Mesendoderm (in vitro differentiated cells): ENCODE data around the gene RGS13.

Experiments used
- DNase-seq: peaks from one replicate; pipeline ENCODE4 v3.0.0; 2013
- H2AK5ac ChIP-seq: 2 replicates; pipeline ENCODE4 v1.6.1; 2013; ENCODE audit warnings: low read length, inconsistent platforms
- H2BK120ac ChIP-seq: 2 replicates; pipeline ENCODE4 v1.6.1; 2013; ENCODE audit warnings: low read depth, mild to moderate bottlenecking, low read length, moderate library complexity, mixed read lengths
- H2BK15ac ChIP-seq: replicated peaks from 2 replicates; pipeline ENCODE4 v1.6.1; 2013; ENCODE audit warnings: low read depth, mild to moderate bottlenecking, moderate library complexity
- H2BK5ac ChIP-seq: 2 replicates; pipeline ENCODE4 v1.6.1; 2013; ENCODE audit warnings: low read length, inconsistent platforms
- H3K18ac ChIP-seq: 2 replicates; pipeline ENCODE4 v1.6.1; 2013; ENCODE audit warnings: mild to moderate bottlenecking, low read length, mixed read lengths
- H3K23ac ChIP-seq: one replicate; pipeline ENCODE4 v1.6.1; 2013; ENCODE audit warnings: low read length
- H3K27ac ChIP-seq: 2 replicates; pipeline ENCODE4 v1.5.1; 2013; ENCODE audit warnings: low read depth, mild to moderate bottlenecking, inconsistent platforms, low read length, moderate library complexity
- H3K27me3 ChIP-seq: 2 replicates; pipeline ENCODE4 v1.6.1; 2013; ENCODE audit warnings: low read length, control low read depth, mild to moderate bottlenecking, inconsistent platforms; ENCODE audit not compliant: insufficient read depth, poor library complexity
- H3K36me3 ChIP-seq: 2 replicates; pipeline ENCODE4 v1.6.1; 2013; ENCODE audit warnings: low read length, inconsistent platforms; ENCODE audit not compliant: control insufficient read depth, insufficient read depth
- H3K4ac ChIP-seq: one replicate; pipeline ENCODE4 v1.6.1; 2013; ENCODE audit warnings: low read depth, mild to moderate bottlenecking, low read length, moderate library complexity
- H3K4me1 ChIP-seq: 2 replicates; pipeline ENCODE4 v1.6.1; 2013; ENCODE audit warnings: low read depth, low read length, inconsistent platforms; ENCODE audit not compliant: control insufficient read depth
- H3K4me2 ChIP-seq: 2 replicates; pipeline ENCODE4 v1.6.1; 2013; ENCODE audit warnings: low read length
- H3K4me3 ChIP-seq: 2 replicates; pipeline ENCODE4 v1.5.1; 2013; ENCODE audit warnings: mild to moderate bottlenecking, low read length
- H3K56ac ChIP-seq: one replicate; pipeline ENCODE4 v1.6.1; 2013; ENCODE audit warnings: low read length
- H3K79me1 ChIP-seq: 2 replicates; pipeline ENCODE4 v1.6.1; 2013; ENCODE audit warnings: low read length, inconsistent platforms
- H3K79me2 ChIP-seq: 2 replicates; pipeline ENCODE4 v1.6.1; 2013; ENCODE audit warnings: mild to moderate bottlenecking, low read length; ENCODE audit not compliant: control insufficient read depth, insufficient read depth
- H3K9ac ChIP-seq: 2 replicates; pipeline ENCODE4 v1.6.1; 2013; ENCODE audit warnings: low read length, inconsistent platforms
- H4K5ac ChIP-seq: one replicate; pipeline ENCODE4 v1.6.1; 2013; ENCODE audit warnings: low read length
- H4K8ac ChIP-seq: one replicate; pipeline ENCODE4 v1.6.1; 2013; ENCODE audit warnings: low read depth, mild to moderate bottlenecking, control low read depth, low read length, moderate library complexity
- WGBS: extraction: QIAGEN DNeasy Blood & Tissue Kit; methylation state at CpG from one replicate; pipeline ENCODE4 v1.1.7; 2013; ENCODE audit warnings: low lambda C conversion rate, missing lambda C conversion rate; ENCODE audit not compliant: insufficient coverage; ENCODE audit errors: extremely low coverage; 5-methylcytosine and 5-hydroxymethylcytosine counted together

Gene RGS13

DNA sequence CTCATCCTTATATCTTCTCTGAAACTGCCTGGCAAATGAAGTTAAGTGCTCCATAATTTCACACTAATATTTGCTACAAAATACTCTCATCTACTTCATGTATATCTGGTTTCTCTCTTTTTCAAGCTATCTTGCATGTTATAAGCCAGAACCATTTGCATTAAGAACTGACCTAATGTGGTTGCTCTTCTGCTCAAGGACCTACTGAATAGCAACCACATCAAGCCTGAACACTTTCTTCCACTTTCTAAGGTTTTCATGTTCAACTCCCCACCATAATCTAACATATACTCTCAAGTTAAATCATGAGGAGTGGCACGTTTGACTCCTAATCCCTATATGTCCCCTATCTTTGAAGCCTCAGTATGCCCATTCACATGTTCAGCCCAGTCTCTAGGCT, 33.2 kb upstream of the RGS13 start:
- Histone ChIP-seq H3K27ac (no peak overlapping the region), H3K23ac (no peak overlapping the region), H3K4me1 (no peaks in the 10 kb centered on the region), H2BK5ac (no peak overlapping the region), H3K4me3 (no peak overlapping the region), H3K18ac (no peak overlapping the region), H2BK15ac (no peak overlapping the region), H3K79me1 (no peaks in the 10 kb centered on the region), H3K4me2 (no peak overlapping the region), H3K56ac (no peak overlapping the region), H3K36me3 (no peaks in the 10 kb centered on the region), H2BK120ac (no peak overlapping the region), H4K8ac (no peak overlapping the region), H3K27me3 (no peaks in the 10 kb centered on the region), H4K5ac (no peak overlapping the region), H3K9ac (no peak overlapping the region), H3K79me2 (no peaks in the 10 kb centered on the region), H2AK5ac (no peak overlapping the region), H3K4ac (no peak overlapping the region)
- WGBS: no CpG with 5 or more reads among the region's 1 CpG
- DNase-seq: no peak

- no peaks in the 10 kb centered on the region for H3K79me1 ChIP-seq
- H3K4ac ChIP-seq: no peak overlapping the region
- H3K56ac ChIP-seq: no peak overlapping the region
- H3K79me2 ChIP-seq: no peaks in the 10 kb centered on the region
- H3K27ac ChIP-seq: no peak overlapping the region
- H2BK120ac ChIP-seq: no peak overlapping the region
- no peak overlapping the region for H3K4me2 ChIP-seq
- H2AK5ac ChIP-seq: no peak overlapping the region
- no CpG with 5 or more reads among the region's 3 CpGs for WGBS
- no peaks in the 10 kb centered on the region for H3K4me1 ChIP-seq
- H3K36me3 ChIP-seq: no peaks in the 10 kb centered on the region
- H4K8ac ChIP-seq: no peak overlapping the region
- H3K27me3 ChIP-seq: no peaks in the 10 kb centered on the region
- no peak overlapping the region for H3K18ac ChIP-seq
- no peak overlapping the region for H2BK15ac ChIP-seq
- H4K5ac ChIP-seq: no peak overlapping the region
- H3K9ac ChIP-seq: no peak overlapping the region
- no peak overlapping the region for H2BK5ac ChIP-seq
- H3K23ac ChIP-seq: no peak overlapping the region
- H3K4me3 ChIP-seq: no peak overlapping the region
- no peak for DNase-seq
Observed at GRCh38 chr1:192603218-192603787, 32.6 kb upstream of the RGS13 start.

DNA sequence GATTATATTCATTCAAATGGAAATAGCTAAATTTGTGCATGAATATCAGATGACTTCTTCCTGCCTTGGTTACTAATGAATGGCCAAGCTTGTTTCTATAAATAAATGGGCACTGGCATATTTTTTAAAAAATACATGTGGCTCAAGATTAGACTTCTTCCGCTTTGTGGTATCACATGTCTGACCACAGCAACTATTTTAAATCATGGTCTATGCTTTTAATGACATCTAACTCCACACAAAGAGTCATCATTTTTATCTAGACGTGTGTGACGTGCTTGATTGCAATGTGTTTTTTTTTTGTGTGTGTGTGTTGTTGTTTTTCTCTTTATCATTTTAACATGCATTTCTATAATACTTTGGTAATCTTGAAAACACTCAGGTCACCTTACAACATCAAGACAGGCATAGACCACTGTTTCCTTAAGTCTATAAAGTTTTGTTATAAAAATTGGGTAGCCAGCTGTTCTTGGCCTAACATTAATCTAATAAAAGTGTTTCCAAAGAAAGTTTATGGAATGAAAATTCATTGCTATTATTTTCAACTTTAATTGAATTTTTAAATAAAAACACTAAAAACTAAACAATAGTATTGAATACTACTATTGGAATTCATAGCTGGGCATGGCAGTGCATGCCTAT, 30.8 kb upstream of the RGS13 start:
- H3K4me3 ChIP-seq: no peak overlapping the region
- H2AK5ac ChIP-seq: no peak overlapping the region
- H3K9ac ChIP-seq: no peak overlapping the region
- no peak overlapping the region for H2BK15ac ChIP-seq
- no peaks in the 10 kb centered on the region for H3K27me3 ChIP-seq
- H3K56ac ChIP-seq: no peak overlapping the region
- H3K4me1 ChIP-seq: no peaks in the 10 kb centered on the region
- no peaks in the 10 kb centered on the region for H3K79me2 ChIP-seq
- H3K4me2 ChIP-seq: no peak overlapping the region
- H3K4ac ChIP-seq: no peak overlapping the region
- no peaks in the 10 kb centered on the region for H3K36me3 ChIP-seq
- no peak overlapping the region for H2BK120ac ChIP-seq
- no peak overlapping the region for H3K18ac ChIP-seq
- no peaks in the 10 kb centered on the region for H3K79me1 ChIP-seq
- no peak for DNase-seq
- WGBS: no CpG with 5 or more reads among the region's 3 CpGs
- no peak overlapping the region for H3K27ac ChIP-seq
- no peak overlapping the region for H2BK5ac ChIP-seq
- H3K23ac ChIP-seq: no peak overlapping the region
- no peak overlapping the region for H4K5ac ChIP-seq
- H4K8ac ChIP-seq: no peak overlapping the region

- Histone ChIP-seq H4K8ac (no peak overlapping the region), H3K9ac (no peak overlapping the region), H3K4me2 (no peak overlapping the region), H3K36me3 (no peaks in the 10 kb centered on the region), H3K4me3 (no peak overlapping the region), H3K4me1 (no peaks in the 10 kb centered on the region), H2BK5ac (no peak overlapping the region), H3K23ac (no peak overlapping the region), H2BK15ac (no peak overlapping the region), H4K5ac (no peak overlapping the region), H2BK120ac (no peak overlapping the region), H3K27ac (no peak overlapping the region), H3K56ac (no peak overlapping the region), H3K18ac (no peak overlapping the region), H3K79me2 (no peaks in the 10 kb centered on the region), H3K79me1 (no peaks in the 10 kb centered on the region), H3K27me3 (no peaks in the 10 kb centered on the region), H3K4ac (no peak overlapping the region), H2AK5ac (no peak overlapping the region)
- no peak for DNase-seq
- 100% methylated on average over 1 of the region's 2 CpGs for WGBS
Observed at GRCh38 chr1:192608671-192609070, 27.3 kb upstream of the RGS13 start.

GRCh38 chr1:192609110-192610079, 26.6 kb upstream of the RGS13 start:
- Histone ChIP-seq H3K36me3 (no peaks in the 10 kb centered on the region), H2BK5ac (no peak overlapping the region), H3K4ac (no peak overlapping the region), H2BK120ac (no peak overlapping the region), H3K79me2 (no peaks in the 10 kb centered on the region), H3K79me1 (no peaks in the 10 kb centered on the region), H3K27ac (no peak overlapping the region), H4K8ac (no peak overlapping the region), H3K9ac (no peak overlapping the region), H3K4me1 (no peaks in the 10 kb centered on the region), H3K23ac (no peak overlapping the region), H3K27me3 (no peaks in the 10 kb centered on the region), H2AK5ac (no peak overlapping the region), H3K56ac (no peak overlapping the region), H3K4me3 (no peak overlapping the region), H3K18ac (no peak overlapping the region), H3K4me2 (no peak overlapping the region), H2BK15ac (no peak overlapping the region), H4K5ac (no peak overlapping the region)
- no CpG with 5 or more reads among the region's 12 CpGs for WGBS
- DNase-seq: no peak
